Omental fat pad (tissue), 4 donors: ENCODE measurements around the gene IL4R. TPM values are rescaled to one million over a fixed set of nuclear protein-coding genes. Genes with fewer than 3 reads are reported as not detected.

ENCODE experiments used
- ATAC-seq: fragments of 150-250 bp; one replicate; pipeline ENCODE4 v1.9.1; 2016; ENCODE audit warnings: mild to moderate bottlenecking, moderate library complexity; ENCODE audit not compliant: low FRiP score
- DNase-seq: peaks from one replicate; pipeline ENCODE4 v3.0.0-alpha.2; 2019; ENCODE audit warnings: low spot score
- total RNA-seq, 4 donors: library from RNA; depleted of rRNA; stranded (reverse); fragments of >200 nt; gene quantifications; one replicate each; pipeline ENCODE4 v1.1.0, GENCODE V29; 2016
- TF ChIP-seq, protein P1 (sequence below), 3 donors: fragments of 450-650 bp; IDR thresholded peaks; one replicate each; pipeline ENCODE4 v1.5.1; 2016 to 2017; ENCODE audit warnings: antibody characterized with exemption in 3 of 3, mild to moderate bottlenecking in 3 of 3, moderate library complexity in 2 of 3

The IL4R gene
- total RNA-seq, 4 donors from 2014 or later, result 36.9 to 162 (median 47.3) TPM

DNA sequence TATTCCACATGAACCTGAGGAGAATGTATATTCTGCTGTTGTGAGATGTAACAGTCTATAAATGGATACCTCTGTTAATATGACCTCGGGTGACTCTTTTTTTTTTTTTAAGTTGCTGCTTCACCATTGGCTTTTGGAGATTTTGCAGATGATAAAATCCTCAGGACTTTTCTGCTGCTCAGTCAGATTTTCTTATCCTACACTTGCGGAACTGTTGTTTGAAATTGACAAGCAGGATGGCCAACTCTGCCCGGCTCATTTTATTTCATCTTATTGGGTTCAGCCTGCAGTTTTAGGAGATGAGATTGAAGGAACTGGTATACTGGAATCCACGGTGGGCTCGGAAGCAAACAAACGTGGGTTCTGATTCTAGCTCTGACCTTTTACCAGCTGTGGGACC, 19.3 kb downstream of the IL4R start:
- TF ChIP-seq, protein P1, sequence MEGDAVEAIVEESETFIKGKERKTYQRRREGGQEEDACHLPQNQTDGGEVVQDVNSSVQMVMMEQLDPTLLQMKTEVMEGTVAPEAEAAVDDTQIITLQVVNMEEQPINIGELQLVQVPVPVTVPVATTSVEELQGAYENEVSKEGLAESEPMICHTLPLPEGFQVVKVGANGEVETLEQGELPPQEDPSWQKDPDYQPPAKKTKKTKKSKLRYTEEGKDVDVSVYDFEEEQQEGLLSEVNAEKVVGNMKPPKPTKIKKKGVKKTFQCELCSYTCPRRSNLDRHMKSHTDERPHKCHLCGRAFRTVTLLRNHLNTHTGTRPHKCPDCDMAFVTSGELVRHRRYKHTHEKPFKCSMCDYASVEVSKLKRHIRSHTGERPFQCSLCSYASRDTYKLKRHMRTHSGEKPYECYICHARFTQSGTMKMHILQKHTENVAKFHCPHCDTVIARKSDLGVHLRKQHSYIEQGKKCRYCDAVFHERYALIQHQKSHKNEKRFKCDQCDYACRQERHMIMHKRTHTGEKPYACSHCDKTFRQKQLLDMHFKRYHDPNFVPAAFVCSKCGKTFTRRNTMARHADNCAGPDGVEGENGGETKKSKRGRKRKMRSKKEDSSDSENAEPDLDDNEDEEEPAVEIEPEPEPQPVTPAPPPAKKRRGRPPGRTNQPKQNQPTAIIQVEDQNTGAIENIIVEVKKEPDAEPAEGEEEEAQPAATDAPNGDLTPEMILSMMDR (IDR thresholded peaks at IDR 0.05), result no peak
- ATAC-seq (no peak), DNase-seq (no peak)

DNA sequence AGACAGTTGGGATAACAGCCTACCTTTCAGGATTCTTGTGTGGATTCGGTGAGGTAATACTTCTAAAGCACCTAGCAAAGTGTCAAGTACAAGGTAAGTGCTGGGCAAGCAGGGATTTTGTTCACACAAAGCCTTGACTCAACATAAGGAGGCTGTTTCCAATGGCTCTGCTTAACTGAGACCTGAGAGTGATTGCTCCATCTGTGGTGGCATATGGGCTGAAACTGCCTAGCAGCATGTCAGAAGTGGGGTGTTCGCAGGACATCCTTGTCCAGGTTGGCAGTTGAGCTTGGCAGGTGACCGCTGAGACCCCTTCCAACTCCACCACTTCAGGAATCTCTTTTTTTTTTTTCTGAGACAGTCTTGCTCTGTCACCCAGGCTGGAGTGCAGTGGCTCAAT, 19.8 kb downstream of the IL4R start:
- TF ChIP-seq, protein P1 (IDR thresholded peaks at IDR 0.05), result no peak
- DNase-seq, result no peak
- ATAC-seq, result no peak

DNA sequence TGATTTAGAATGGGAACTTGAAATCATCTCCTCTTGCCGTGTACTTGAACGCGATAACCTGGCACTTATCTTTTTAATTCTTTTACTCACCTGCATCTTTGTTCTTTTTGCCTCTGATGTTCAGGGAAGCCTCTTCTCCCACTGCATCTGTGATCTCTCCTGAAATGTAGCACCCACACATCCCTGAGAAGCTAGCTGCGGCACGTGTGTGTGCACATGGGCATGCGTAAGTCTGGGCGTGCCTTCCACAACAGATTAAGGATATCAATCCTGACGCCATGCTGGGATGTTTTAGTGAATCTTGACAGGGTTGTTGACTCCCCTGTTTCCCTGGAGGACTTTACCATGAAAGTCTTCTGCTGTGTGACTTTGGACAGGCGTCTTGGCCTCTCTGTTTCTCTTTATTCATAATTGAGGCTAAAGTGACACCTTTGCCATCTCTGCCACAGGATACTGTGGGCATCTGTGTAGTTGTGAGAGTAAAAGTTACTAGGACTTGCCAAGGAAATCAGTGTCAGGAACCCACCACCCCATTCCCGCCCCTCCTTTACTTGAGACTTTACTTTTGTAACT, 20.5 kb downstream of the IL4R start:
- no peak for DNase-seq
- TF ChIP-seq, protein P1 (IDR thresholded peaks at IDR 0.05), result no peak
- no peak for ATAC-seq

DNA sequence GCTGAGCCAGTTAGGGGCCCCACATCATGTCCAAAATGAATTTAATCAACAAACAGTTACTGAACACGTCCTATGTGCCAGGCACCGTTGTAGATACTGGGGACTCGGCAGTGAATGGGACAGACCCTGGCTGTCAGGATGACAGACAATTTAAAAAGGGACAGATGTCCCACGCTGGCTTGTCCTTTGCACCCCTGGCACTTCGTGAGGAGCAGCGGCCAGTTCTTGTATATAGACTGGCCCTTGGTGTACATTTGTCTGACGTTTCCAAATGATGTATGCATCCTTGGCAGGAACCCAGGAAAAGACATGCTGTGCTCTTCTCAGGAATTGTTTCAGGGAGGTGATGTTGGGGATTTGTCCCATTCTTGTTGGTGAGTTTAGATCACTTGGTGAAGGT, 21.1 kb downstream of the IL4R start:
- TF ChIP-seq, protein P1 (IDR thresholded peaks at IDR 0.05), result no peak
- ATAC-seq (no peak), DNase-seq (no peak)

DNA sequence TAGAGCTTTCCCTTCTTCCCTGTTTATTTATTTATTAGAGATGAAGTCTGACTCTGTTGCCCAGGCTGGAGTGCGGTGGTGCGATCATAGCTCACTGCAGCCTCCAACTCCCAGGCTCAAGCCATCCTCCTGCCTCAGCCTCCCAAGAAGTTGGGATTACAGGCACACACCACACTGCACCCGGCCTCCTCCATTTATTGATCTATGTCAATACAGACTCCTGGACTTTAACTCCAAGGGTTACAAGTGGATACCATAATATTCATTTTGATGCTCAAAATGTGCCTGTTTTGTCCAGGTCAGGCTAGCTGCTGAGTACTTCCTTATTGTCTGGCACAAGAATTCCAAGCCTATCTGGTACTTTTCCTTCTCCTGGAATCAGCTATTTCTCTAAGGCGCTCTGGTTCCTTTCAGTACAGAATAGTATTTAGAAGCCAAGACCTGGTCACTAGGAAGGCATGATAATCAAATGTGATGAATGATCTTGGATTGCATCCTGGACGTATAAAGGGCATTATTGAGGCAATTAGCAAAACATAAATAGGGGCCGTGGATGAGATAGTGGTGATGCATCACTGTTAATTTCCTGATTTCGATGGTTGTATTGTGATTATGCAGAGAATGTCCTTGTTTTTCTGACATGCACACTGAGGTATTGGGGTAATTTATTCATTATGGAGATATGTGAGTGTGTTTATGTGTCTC, 21.7 kb downstream of the IL4R start:
- DNase-seq, result no peak
- TF ChIP-seq, protein P1 (IDR thresholded peaks at IDR 0.05), result no peak
- ATAC-seq, result peak; percentile 49

DNA sequence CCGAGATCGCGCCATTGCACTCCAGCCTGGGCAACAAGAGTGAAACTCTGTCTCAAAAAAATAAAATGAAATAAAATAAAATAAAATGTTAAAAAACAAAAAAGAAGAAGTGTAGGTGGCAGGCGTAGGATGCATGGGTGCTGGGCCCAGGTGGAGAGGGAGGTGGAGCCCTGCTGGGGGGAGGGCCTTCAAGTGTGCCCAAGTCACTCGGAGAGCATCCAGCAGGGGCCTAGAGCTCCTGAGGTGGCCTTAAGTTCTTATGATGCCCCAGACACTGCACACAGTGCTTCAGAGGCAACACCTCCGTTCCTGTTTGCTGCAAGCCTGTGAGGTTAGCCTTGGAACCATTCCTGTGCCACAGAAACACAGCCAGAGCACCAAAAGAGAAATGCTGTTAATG, 23.2 kb downstream of the IL4R start:
- ATAC-seq, result no peak
- TF ChIP-seq, protein P1 (IDR thresholded peaks at IDR 0.05), result no peak

DNA sequence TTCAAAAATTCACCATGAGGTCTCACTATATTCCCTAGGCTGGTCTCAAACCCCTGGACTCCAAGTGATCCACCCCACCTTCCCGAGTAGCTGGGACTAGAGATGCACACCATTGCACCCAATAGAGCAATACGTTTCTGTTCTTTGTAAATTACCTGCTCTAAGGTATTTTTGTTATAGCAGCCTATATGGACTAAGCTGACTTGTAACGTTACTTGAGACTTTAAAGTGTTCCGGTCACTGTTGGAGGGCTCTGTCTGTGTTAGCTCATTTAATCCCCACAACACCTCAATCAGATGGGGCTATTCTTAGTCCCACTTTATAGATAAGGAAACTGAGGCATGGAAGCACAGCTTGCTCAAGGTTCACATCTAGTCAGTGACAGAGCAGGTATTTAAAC, 25.4 kb downstream of the IL4R start:
- no peak for ATAC-seq

More for the DNA sequence above, 23.2 kb downstream of the IL4R start:
- DNase-seq, result no peak

More for the DNA sequence above, 25.4 kb downstream of the IL4R start:
- DNase-seq, result no peak
- TF ChIP-seq, protein P1 (IDR thresholded peaks at IDR 0.05), result no peak
